GM23338 (cell line): ENCODE data around the gene IL22. TPM values are rescaled to one million over a fixed set of nuclear protein-coding genes. Genes with fewer than 3 reads are reported as not detected.

Experiments
- ATAC-seq: fragments of 200-7000 bp; cut with Tn5 transposase; 3 replicates; pipeline ENCODE4 v1.9.1; 2020
- DNase-seq: peaks from one replicate; pipeline ENCODE4 v3.0.0-alpha.2; 2015; ENCODE audit warnings: low spot score
- H2AFZ ChIP-seq: fragments of 200-600 bp; sonication (generic); 2 replicates; pipeline ENCODE4 v1.8.0; 2016; ENCODE audit warnings: antibody characterized with exemption, mild to moderate bottlenecking, moderate library complexity
- H3F3A ChIP-seq: fragments of 200-600 bp; sonication (generic); replicated peaks from 2 replicates; pipeline ENCODE4 v1.8.0; 2017; ENCODE audit warnings: antibody characterized with exemption, mixed run types, low read depth
- H3K27ac ChIP-seq: fragments of 200-600 bp; sonication (generic); 2 replicates; pipeline ENCODE4 v1.6.1; 2016; ENCODE audit warnings: low read depth
- H3K27me3 ChIP-seq: fragments of 200-600 bp; sonication (generic); 2 replicates; pipeline ENCODE4 v1.8.0; 2016; ENCODE audit warnings: mild to moderate bottlenecking, mixed run types, moderate library complexity; ENCODE audit not compliant: insufficient read depth
- H3K36me3 ChIP-seq: fragments of 200-600 bp; sonication (generic); 2 replicates; pipeline ENCODE4 v1.8.0; 2016; ENCODE audit warnings: mild to moderate bottlenecking; ENCODE audit not compliant: insufficient read depth
- H3K4me1 ChIP-seq: fragments of 200-600 bp; sonication (generic); 2 replicates; pipeline ENCODE4 v1.8.0; 2016; ENCODE audit warnings: mild to moderate bottlenecking, moderate library complexity; ENCODE audit not compliant: insufficient read depth
- H3K4me2 ChIP-seq: fragments of 200-600 bp; sonication (generic); 2 replicates; pipeline ENCODE4 v1.7.1; 2017; ENCODE audit warnings: mixed run types
- H3K4me3 ChIP-seq: fragments of 200-600 bp; sonication (generic); 2 replicates; pipeline ENCODE4 v1.6.1; 2016; ENCODE audit warnings: mixed run types
- H3K79me2 ChIP-seq: fragments of 200-600 bp; sonication (generic); replicated peaks from 2 replicates; pipeline ENCODE4 v1.8.0; 2017; ENCODE audit warnings: mild to moderate bottlenecking; ENCODE audit not compliant: insufficient read depth
- H3K9me2 ChIP-seq: fragments of 200-600 bp; sonication (generic); 2 replicates; pipeline ENCODE4 v1.8.0; 2017; ENCODE audit not compliant: insufficient read depth
- H4K20me1 ChIP-seq: fragments of 200-600 bp; sonication (generic); replicated peaks from 2 replicates; pipeline ENCODE4 v1.8.0; 2017; ENCODE audit warnings: mild to moderate bottlenecking; ENCODE audit not compliant: insufficient read depth
- H3K27ac Mint-ChIP-seq: 2 replicates; pipeline ENCODE4 v1.8.0; 2020; ENCODE audit warnings: inconsistent platforms, mild to moderate bottlenecking, moderate library complexity, mixed read lengths
- H3K27me3 Mint-ChIP-seq: 3 replicates; pipeline ENCODE4 v1.8.0; 2022; ENCODE audit warnings: low read depth, mild to moderate bottlenecking, moderate library complexity, mixed read lengths, inconsistent platforms; ENCODE audit not compliant: insufficient read depth, poor library complexity
- H3K36me3 Mint-ChIP-seq: 3 replicates; pipeline ENCODE4 v1.8.0; 2021; ENCODE audit warnings: low read depth, mild to moderate bottlenecking, inconsistent platforms, moderate library complexity, mixed read lengths
- H3K4me1 Mint-ChIP-seq: 3 replicates; pipeline ENCODE4 v1.8.0; 2020; ENCODE audit warnings: mild to moderate bottlenecking, inconsistent platforms, mixed read lengths
- H3K4me3 Mint-ChIP-seq: 3 replicates; pipeline ENCODE4 v1.8.0; 2021; ENCODE audit warnings: moderate library complexity, mild to moderate bottlenecking, inconsistent platforms, mixed read lengths
- H3K9me3 Mint-ChIP-seq: 3 replicates; pipeline ENCODE4 v1.8.0; 2020; ENCODE audit warnings: moderate library complexity, mild to moderate bottlenecking, inconsistent platforms, mixed read lengths
- CREB1 ChIP-seq: fragments of 250-450 bp; sonication (Bioruptor Pico); IDR thresholded peaks from 2 replicates; pipeline ENCODE4 v1.5.0; 2020; ENCODE audit warnings: low read depth, mild to moderate bottlenecking, moderate library complexity
- CTCF ChIP-seq, 2 experiments: fragments of 200-600 bp in 1 of 2; sonication (generic) in 1 of 2; conservative IDR thresholded peaks; 2 replicates each; pipeline versions ENCODE4 v1.5.1 to v1.6.1; 2016 to 2017; ENCODE audit warnings: antibody characterized with exemption in 2 of 2, low read depth in 2 of 2, mild to moderate bottlenecking in 2 of 2, moderate library complexity in 1 of 2
- ETS1 ChIP-seq: IDR thresholded peaks from 2 replicates; pipeline ENCODE4 v1.6.1; 2016; ENCODE audit warnings: antibody characterized with exemption
- EZH2 ChIP-seq: fragments of 200-600 bp; sonication (generic); IDR thresholded peaks from one replicate; pipeline ENCODE4 v1.8.0; 2017; ENCODE audit warnings: antibody characterized with exemption, mild to moderate bottlenecking, low read depth; ENCODE audit not compliant: unreplicated experiment
- EZH2phosphoT487 ChIP-seq: fragments of 200-600 bp; sonication (generic); IDR thresholded peaks from one replicate; pipeline ENCODE4 v1.8.1; 2018; ENCODE audit warnings: antibody characterized with exemption; ENCODE audit not compliant: unreplicated experiment
- JUNB ChIP-seq: IDR thresholded peaks from one replicate; pipeline ENCODE4 v1.6.1; 2016; ENCODE audit warnings: antibody characterized with exemption; ENCODE audit not compliant: unreplicated experiment
- NANOG ChIP-seq: IDR thresholded peaks from 2 replicates; pipeline ENCODE4 v1.6.1; 2016; ENCODE audit warnings: antibody characterized with exemption, borderline replicate concordance
- POLR2AphosphoS5 ChIP-seq: IDR thresholded peaks from 2 replicates; pipeline ENCODE4 v1.6.1; 2016; ENCODE audit warnings: antibody characterized with exemption, low read depth
- REST ChIP-seq: IDR thresholded peaks from one replicate; pipeline ENCODE4 v1.6.1; 2018; ENCODE audit warnings: antibody characterized with exemption; ENCODE audit not compliant: unreplicated experiment
- STAT1 ChIP-seq: IDR thresholded peaks from one replicate; pipeline ENCODE4 v1.6.1; 2016; ENCODE audit warnings: antibody characterized with exemption; ENCODE audit not compliant: unreplicated experiment
- ZNF114 ChIP-seq: fragments of 250-450 bp; sonication (Bioruptor Pico); IDR thresholded peaks from 2 replicates; pipeline ENCODE4 v1.5.0; 2020; ENCODE audit warnings: mild to moderate bottlenecking, moderate library complexity
- ZNF462 ChIP-seq: fragments of 250-450 bp; sonication (Bioruptor Pico); IDR thresholded peaks from 2 replicates; pipeline ENCODE4 v1.5.0; 2020; ENCODE audit warnings: mild to moderate bottlenecking, moderate library complexity
- polyA plus RNA-seq: library from polyadenylated mRNA; unstranded; fragments of >200 nt; fragmentation: Nextera tagmentation; extraction: Ambion mirVana; gene quantifications from 2 replicates; pipeline ENCODE4 v1.2.1, GENCODE V29; 2016
- total RNA-seq: library from RNA; depleted of rRNA; stranded (reverse); fragments of >200 nt; shearing (Covaris generic); gene quantifications from 2 replicates; pipeline ENCODE4 v1.2.3, GENCODE V29; 2014

The IL22 gene
- total and polyA plus RNA-seq, 2 experiments from 2014 or later: not detected

GRCh38 chr12:68276402-68276930, 23.1 kb upstream of the IL22 start:
- no peak overlapping the region for H3K27ac ChIP-seq
- ATAC-seq (no peak), DNase-seq (no peak)
- Mint-ChIP-seq H3K9me3 (no peaks in the 10 kb centered on the region), H3K36me3 (no peaks in the 10 kb centered on the region), H3K4me3 (no peak overlapping the region), H3K27me3 (no peaks in the 10 kb centered on the region), H3K4me1 (peaks cover 18% of the 10 kb centered on the region), H3K27ac (no peak overlapping the region)
- H3F3A ChIP-seq: no peaks in the 10 kb centered on the region
- H3K4me1 ChIP-seq: peaks cover 7% of the 10 kb centered on the region; the same call in 1 of the 2 replicates
- H3K79me2 ChIP-seq: no peaks in the 10 kb centered on the region
- H3K4me2 ChIP-seq: no peak overlapping the region
- TF ChIP-seq ZNF114 (CRISPR knock-in tag) (no peak), ZNF462 (CRISPR knock-in tag) (no peak), EZH2 (no peak), ETS1 (no peak), STAT1 (no peak), POLR2AphosphoS5 (no peak), CREB1 (no peak), EZH2phosphoT487 (no peak), CTCF (conservative IDR thresholded peaks at IDR 0.05; ENCODE audit: low read depth in 2 of 2) (no peak), REST (no peak), JUNB (no peak), NANOG (no peak)
- H2AFZ ChIP-seq: peak overlapping the region; percentile 18; the same call in 1 of the 2 replicates
- H3K36me3 ChIP-seq: no peaks in the 10 kb centered on the region
- H4K20me1 ChIP-seq: no peaks in the 10 kb centered on the region
- no peaks in the 10 kb centered on the region; the same call in 1 of the 2 replicates for H3K9me2 ChIP-seq
- H3K4me3 ChIP-seq: no peak overlapping the region
- H3K27me3 ChIP-seq: no peaks in the 10 kb centered on the region
